HTERT RPE-1 (cell line): Measurements from ENCODE around the gene ID2.

Experiments
- in situ Hi-C: fragments of 300-500 bp; cut with MboI; formaldehyde crosslinking; loops from 4 replicates; pipeline ENCODE4 v1.14.3; 2020; ENCODE audit warnings: low sequenced_read_pairs

The ID2 gene

GRCh38 chr2:8647462-8647857 lies 34.4 kb upstream of the ID2 start:
- in situ Hi-C loops = no loop called here

DNA sequence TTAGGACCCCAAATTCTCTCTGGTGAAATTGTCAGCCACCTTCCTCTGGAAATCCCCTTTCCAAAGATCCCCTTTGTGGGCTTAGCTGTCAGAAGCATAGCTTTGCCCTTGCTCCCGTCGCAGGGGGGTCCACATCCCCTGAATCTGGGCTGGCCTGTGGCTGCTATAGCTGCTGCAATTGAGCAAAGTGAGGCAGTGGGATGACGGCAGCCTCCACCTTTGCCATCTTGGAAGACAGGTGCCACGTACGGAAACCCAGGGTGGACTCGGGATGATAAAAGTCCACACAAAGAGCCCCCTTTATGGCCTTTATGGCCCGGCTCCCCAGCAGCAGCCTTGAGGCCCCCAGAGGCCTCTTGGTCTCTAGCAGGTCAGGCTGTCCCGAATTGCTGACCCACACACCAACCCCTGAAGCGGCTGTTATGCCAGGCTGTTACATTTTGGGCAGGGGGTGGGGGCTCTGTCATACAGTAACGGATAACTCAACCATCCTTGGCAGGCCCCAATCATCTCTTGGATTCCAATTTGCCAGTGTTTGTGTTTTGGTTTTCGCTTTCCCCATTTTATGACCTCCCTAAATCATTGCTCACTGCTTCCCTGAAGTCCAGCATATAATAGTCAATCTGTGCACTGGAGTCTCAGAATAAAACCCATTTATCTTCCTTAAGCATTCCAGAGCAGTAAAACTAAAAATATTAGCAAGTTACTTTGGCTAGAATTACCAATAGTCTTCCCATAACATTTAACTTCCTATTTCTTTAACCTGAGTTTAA lies 33.2 kb upstream of the ID2 start:
- in situ Hi-C loops = no loop called here

GRCh38 chr2:8649718-8650117 lies 32.1 kb upstream of the ID2 start:
- in situ Hi-C loops = no loop called here

- in situ Hi-C loops = no loop called here
Observed at GRCh38 chr2:8650256-8650655, 31.6 kb upstream of the ID2 start.

- in situ Hi-C loops = no loop called here
Observed at GRCh38 chr2:8652774-8653426, 29.0 kb upstream of the ID2 start.

DNA sequence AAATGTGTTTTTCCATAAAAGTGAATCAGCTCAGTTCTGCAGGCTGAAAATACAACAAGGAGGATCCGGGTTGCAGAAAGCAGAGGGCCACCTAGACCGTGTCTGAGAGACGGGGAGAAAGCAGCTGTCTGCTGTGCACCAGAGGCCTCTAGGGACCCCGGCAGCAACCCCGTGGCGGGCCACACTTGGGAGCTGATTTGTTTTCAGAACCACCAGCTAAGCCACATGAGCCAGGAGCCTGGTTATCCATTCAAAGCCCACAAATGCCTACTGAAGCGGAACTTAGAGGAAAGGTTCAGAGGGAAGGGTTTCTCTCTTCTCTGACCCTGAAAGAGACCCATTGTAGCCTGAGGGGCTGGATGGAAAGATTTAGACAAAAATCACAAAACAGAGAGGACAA lies 28.4 kb upstream of the ID2 start:
- in situ Hi-C loops = no loop called here

DNA sequence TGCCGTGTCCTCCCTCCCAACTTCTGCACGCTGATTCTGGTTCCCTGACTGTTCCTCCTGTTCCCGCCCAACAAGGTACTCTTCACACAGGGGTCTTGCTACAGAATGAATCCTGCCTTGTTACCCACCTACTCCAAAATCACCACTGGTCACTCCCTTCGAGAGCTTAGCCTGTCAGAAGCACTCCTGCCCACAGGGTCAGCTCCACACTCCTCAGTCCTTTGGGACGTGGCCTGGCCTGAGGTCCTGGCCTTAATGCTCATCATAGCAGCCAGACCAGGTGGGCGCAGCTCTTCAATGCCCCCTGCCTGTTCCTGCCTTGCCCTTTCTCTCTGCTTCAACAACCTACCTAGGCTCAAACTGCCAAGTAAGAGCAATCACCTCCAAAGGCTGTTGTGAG lies 27.8 kb upstream of the ID2 start:
- in situ Hi-C loops = no loop called here

GRCh38 chr2:8654483-8654882 lies 27.4 kb upstream of the ID2 start:
- in situ Hi-C loops = no loop called here

- in situ Hi-C loops = no loop called here
Observed at GRCh38 chr2:8656160-8656641, 25.7 kb upstream of the ID2 start.

- in situ Hi-C loops = no loop called here
Observed at GRCh38 chr2:8656811-8657210, 25.0 kb upstream of the ID2 start.

- in situ Hi-C loops = no loop called here
Observed at GRCh38 chr2:8657423-8658062, 24.3 kb upstream of the ID2 start.

DNA sequence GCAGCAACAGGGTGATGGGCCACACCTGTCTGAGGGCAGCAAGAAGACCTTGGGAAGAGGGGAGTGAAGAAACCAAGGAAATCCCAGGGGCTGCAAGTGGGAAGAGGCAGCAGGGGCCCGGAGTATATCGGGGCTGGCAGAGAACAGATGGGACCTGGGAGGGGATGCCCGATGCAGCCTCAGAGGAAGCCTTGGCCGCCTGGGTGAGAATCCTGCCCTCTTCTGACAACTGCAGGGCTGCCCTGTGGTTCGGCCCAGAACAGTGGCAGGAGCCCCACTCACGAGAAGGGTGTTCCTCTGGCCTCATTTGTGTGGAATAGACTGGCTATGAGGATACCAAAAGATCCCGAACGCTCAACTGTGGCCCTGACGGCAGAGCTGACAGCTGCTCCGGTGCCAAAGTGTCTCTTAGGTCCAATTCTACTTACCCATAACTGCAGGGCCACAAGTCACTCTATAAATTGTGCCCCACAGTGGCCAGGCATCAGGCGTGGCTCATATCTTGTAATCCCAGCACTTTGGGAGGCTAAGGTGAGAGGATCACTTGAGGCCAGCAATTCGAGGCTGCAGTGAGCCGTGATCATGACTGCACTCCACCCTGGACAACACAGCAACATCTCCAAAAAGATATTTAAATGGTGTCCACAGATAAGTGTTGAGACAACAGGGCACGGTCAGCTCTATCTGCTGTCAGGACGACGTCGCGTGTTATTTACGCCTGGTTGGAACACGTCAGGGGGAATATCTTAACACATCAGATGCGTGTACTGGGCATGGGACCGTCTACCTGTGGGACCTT lies 23.6 kb upstream of the ID2 start:
- in situ Hi-C loops = no loop called here

DNA sequence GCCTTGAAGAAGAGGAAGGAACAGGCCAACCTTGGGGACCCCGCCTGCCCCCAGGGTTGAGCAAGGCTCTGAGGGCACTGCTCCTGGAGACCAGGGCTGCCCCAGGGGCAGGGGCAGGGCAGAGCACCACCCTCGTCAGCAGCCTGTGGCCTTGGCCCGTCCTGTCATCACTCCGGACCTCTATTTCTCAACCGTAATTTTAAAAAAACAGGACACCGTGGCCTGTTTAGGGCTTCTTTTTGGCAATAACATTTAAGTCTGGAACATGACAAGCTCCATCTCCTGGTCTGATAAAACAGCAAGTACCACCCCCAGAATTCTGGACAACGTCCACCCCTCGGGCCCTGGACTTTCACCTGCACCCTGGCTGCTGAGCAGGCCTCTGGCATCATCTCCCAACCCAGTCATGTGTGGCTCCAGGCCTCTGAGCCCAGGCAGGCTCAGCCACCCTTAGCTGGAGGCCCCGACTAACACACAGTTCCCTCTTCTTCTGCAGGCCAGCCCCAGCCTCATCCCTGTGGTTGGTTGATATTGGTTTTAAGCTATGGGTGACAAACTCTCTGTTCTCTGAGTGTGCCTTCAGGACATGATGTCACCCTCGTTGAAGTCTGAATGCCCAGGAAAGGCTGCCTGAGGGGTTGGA lies 22.6 kb upstream of the ID2 start:
- in situ Hi-C loops = no loop called here

DNA sequence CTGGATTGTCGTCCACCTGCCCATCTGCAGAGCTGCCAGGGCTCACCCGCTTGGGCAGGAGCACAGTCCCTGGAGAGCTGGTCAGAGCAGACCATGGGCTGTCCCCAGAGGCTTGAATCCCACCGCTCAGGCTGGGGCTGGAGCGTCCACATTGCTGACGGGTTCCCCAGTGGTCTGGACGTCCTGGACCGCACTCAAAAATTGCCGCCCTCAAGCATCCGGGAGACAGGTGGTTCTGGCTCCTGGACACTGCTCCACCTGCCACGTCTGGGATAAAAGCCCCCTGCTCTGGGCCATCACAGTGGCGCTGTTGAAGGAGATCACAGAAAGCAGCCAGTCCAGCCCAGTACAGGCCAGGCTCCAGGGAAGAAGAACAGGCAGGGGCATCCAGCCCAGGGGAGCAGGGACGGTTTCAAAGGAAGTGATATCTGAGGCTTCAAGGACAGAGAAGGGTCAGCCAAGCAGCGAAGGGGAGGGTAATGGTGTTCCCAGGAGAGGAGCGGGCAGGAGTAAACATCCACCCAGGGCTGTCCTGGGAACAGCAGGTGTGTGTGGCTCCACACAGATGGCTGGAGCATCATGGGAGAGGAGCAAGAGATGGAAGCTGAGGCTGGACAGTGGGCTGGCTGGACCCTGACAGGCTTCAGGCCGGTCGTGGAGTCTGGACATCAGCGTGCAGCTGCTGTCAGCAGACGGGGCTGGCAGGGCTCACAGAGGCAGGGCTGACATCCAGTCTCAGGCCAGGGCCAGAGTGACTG lies 21.9 kb upstream of the ID2 start:
- in situ Hi-C loops = no loop called here

DNA sequence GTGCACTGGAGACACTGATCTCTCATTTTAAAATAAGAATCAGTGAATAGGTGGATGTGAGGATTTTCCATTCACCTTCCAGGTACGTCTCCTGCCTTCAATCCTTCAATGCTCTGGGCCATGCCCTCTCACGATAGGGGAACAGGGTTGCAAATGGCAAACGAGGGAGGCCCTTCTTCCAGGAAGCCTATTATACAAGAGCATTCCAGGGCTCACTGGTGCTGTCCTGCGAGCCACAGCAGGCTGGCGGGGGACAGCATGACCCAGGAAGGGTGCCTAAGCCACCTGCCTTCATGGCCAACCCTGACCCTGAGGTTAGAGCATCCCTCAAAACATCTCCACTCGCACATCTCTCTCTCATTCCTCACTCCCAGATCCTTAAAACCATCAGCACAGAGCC lies 20.6 kb upstream of the ID2 start:
- in situ Hi-C loops = no loop called here

- in situ Hi-C loops = no loop called here
Observed at GRCh38 chr2:8661736-8662135, 20.1 kb upstream of the ID2 start.

- in situ Hi-C loops = no loop called here
Observed at GRCh38 chr2:8662239-8662879, 19.5 kb upstream of the ID2 start.

GRCh38 chr2:8663997-8664396 lies 17.9 kb upstream of the ID2 start:
- in situ Hi-C loops = no loop called here

- in situ Hi-C loops = no loop called here
Observed at GRCh38 chr2:8666581-8666980, 15.3 kb upstream of the ID2 start.
